T-cell (primary cell): ENCODE measurements around the gene XAGE1A. TPM values are rescaled to one million over a fixed set of nuclear protein-coding genes. Genes with fewer than 3 reads are reported as not detected.
"Not testable (repeated sequence)": the region's sequence is repeated elsewhere in the genome, so short reads cannot be mapped to it uniquely, and the experiment has no call there.

Experiments used
- ATAC-seq, 4 experiments: fragments of 200-7000 bp in 3 of 4; fragments of 150-1000 bp in 1 of 4; cut with Tn5 transposase; replicated peaks in 1 of 4; 1 replicate in 3 of 4; 2 replicates in 1 of 4; pipeline ENCODE4 v1.10.0; 2021; ENCODE audit warnings: moderate library complexity in 3 of 4, mild to moderate bottlenecking in 2 of 4, moderate number of reproducible peaks in 1 of 4
- CTCF ChIA-PET, 2 donors: fragments of 300-600 bp; sonication (Branson Sonifier 250); formaldehyde crosslinking; loops; one replicate each; lab custom pipeline; 2022; ENCODE audit warnings: antibody characterized with exemption in 2 of 2; lab: Charles Lee
- POLR2A ChIA-PET, 2 donors: fragments of 300-600 bp; sonication (Branson Sonifier 250); formaldehyde crosslinking; loops; one replicate each; lab custom pipeline; 2022; ENCODE audit warnings: antibody characterized with exemption in 2 of 2; lab: Charles Lee
- DNase-seq, 35 experiments: peaks; one replicate each; pipeline versions ENCODE4 v3.0.0 to v3.0.0-alpha.2; 2013 to 2023
- H3K27ac ChIP-seq: one replicate; pipeline ENCODE4 v1.5.1; 2013; ENCODE audit warnings: low read length
- H3K27me3 ChIP-seq, 2 experiments: replicated peaks in 1 of 2; 1 replicate in 1 of 2; 2 replicates in 1 of 2; pipeline versions ENCODE4 v1.6.1 to v1.7.0; 2013; ENCODE audit warnings: low read length in 1 of 2, mixed read lengths in 1 of 2; ENCODE audit not compliant: control insufficient read depth in 2 of 2, insufficient read depth in 2 of 2; ENCODE audit errors: extremely low read depth in 1 of 2
- H3K36me3 ChIP-seq, 2 donors: 1 replicate in 1 of 2; 2 replicates in 1 of 2; pipeline versions ENCODE4 v1.6.1 to v1.7.0; 2013; ENCODE audit warnings: low read length in 1 of 2; ENCODE audit not compliant: control insufficient read depth in 2 of 2, insufficient read depth in 1 of 2; ENCODE audit errors: extremely low read depth in 1 of 2
- H3K4me1 ChIP-seq, 2 experiments: 1 replicate in 1 of 2; 2 replicates in 1 of 2; pipeline versions ENCODE4 v1.6.1 to v1.7.0; 2013; ENCODE audit warnings: low read length in 2 of 2, mixed read lengths in 1 of 2; ENCODE audit not compliant: insufficient read depth in 2 of 2, control insufficient read depth in 1 of 2; ENCODE audit errors: extremely low read depth in 1 of 2
- H3K4me3 ChIP-seq, 2 donors: 1 replicate in 1 of 2; 2 replicates in 1 of 2; pipeline versions ENCODE4 v1.5.1 to v1.7.0; 2013; ENCODE audit warnings: mild to moderate bottlenecking in 2 of 2, low read length in 1 of 2, moderate library complexity in 1 of 2; ENCODE audit not compliant: control insufficient read depth in 1 of 2; ENCODE audit errors: extremely low read depth in 1 of 2
- H3K9me3 ChIP-seq: 2 replicates; pipeline ENCODE4 v1.7.0; 2013
- H3K27ac Mint-ChIP-seq, 2 donors: one replicate each; pipeline ENCODE4 v1.8.0; 2020 to 2021; ENCODE audit warnings: mild to moderate bottlenecking in 2 of 2, mixed read lengths in 2 of 2
- H3K27me3 Mint-ChIP-seq, 2 donors: one replicate each; pipeline ENCODE4 v1.8.0; 2021 to 2022; ENCODE audit warnings: mixed read lengths in 2 of 2
- H3K36me3 Mint-ChIP-seq: one replicate; pipeline ENCODE4 v1.8.0; 2021; ENCODE audit warnings: mixed read lengths
- H3K4me1 Mint-ChIP-seq, 3 donors: one replicate each; pipeline ENCODE4 v1.8.0; 2020 to 2022; ENCODE audit warnings: mixed read lengths in 3 of 3, mild to moderate bottlenecking in 1 of 3
- H3K4me3 Mint-ChIP-seq, 3 donors: one replicate each; pipeline ENCODE4 v1.8.0; 2020 to 2022; ENCODE audit warnings: mild to moderate bottlenecking in 3 of 3, mixed read lengths in 3 of 3, moderate library complexity in 3 of 3
- H3K9me3 Mint-ChIP-seq, 3 donors: one replicate each; pipeline ENCODE4 v1.8.0; 2020 to 2022; ENCODE audit warnings: mixed read lengths in 3 of 3
- WGBS: methylation state at CpG from one replicate; pipeline ENCODE4 v1.1.5; 2013; ENCODE audit warnings: missing lambda C conversion rate; ENCODE audit not compliant: insufficient coverage; 5-methylcytosine and 5-hydroxymethylcytosine counted together
- total RNA-seq, 35 experiments: library from RNA in 6 of 35; stranded (reverse) in 6 of 35; fragments of 120-200 nt in 1 of 35; gene quantifications; one replicate each; pipeline versions ENCODE4 v1.2.1 to v1.2.4 and lab custom pipeline; 2013 to 2026

XAGE1A gene
- total RNA-seq, 5 donors from 2014 or later (not counting 1 experiment from before 2014, with no cell fraction given), result not detected

GRCh38 chrX:52542311-52542710 lies 46.7 kb downstream of the XAGE1A start:
- Histone ChIP-seq H3K4me3 (no peak overlapping the region), H3K36me3 (no peaks in the 10 kb centered on the region), H3K4me1 (no peaks in the 10 kb centered on the region), H3K27ac (no peak overlapping the region), H3K9me3 (no peaks in the 10 kb centered on the region), H3K27me3 (no peaks in the 10 kb centered on the region)
- WGBS, result no CpG with 5 or more reads among the region's 6 CpGs
- ATAC-seq (no peak), DNase-seq (no peak)
- Mint-ChIP-seq H3K9me3 (no peaks in the 10 kb centered on the region), H3K36me3 (no peaks in the 10 kb centered on the region), H3K27me3 (peaks cover 0 to 41% of the 10 kb centered on the region in 2 donors), H3K4me1 (peaks cover 0 to 9% (median 0%) of the 10 kb centered on the region in 3 donors), H3K4me3 (no peak overlapping the region), H3K27ac (no peak overlapping the region)
- CTCF ChIA-PET, result no interaction called here
- POLR2A ChIA-PET, result no interaction called here

GRCh38 chrX:52544147-52544840 lies 48.7 kb downstream of the XAGE1A start:
- Histone ChIP-seq H3K36me3 (no peaks in the 10 kb centered on the region), H3K27me3 (no peaks in the 10 kb centered on the region), H3K27ac (no peak overlapping the region), H3K4me1 (no peaks in the 10 kb centered on the region), H3K9me3 (no peaks in the 10 kb centered on the region), H3K4me3 (no peak overlapping the region)
- ChIA-PET POLR2A (no interaction called here), CTCF (no interaction called here)
- Mint-ChIP-seq H3K27ac (no peak overlapping the region), H3K27me3 (peaks cover 0 to 46% of the 10 kb centered on the region in 2 donors), H3K4me1 (peaks cover 0 to 9% (median 0%) of the 10 kb centered on the region in 3 donors), H3K36me3 (no peaks in the 10 kb centered on the region), H3K9me3 (no peaks in the 10 kb centered on the region), H3K4me3 (no peak overlapping the region)
- ATAC-seq (no peak), DNase-seq (no peak)
- 86% methylated on average over 15 of the region's 21 CpGs for WGBS

- no CpG with 5 or more reads among the region's 3 CpGs for WGBS
- H3K4me1 ChIP-seq, H3K36me3 ChIP-seq, H3K4me1 Mint-ChIP-seq, H3K9me3 ChIP-seq, H3K4me3 ChIP-seq, DNase-seq, ATAC-seq, H3K27ac Mint-ChIP-seq, H3K27ac ChIP-seq, H3K36me3 Mint-ChIP-seq, H3K9me3 Mint-ChIP-seq, POLR2A ChIA-PET, CTCF ChIA-PET, H3K27me3 ChIP-seq, H3K4me3 Mint-ChIP-seq: not testable (repeated sequence)
- peaks cover 0 to 41% of the 10 kb centered on the region in 2 donors for H3K27me3 Mint-ChIP-seq
These were observed 53.2 kb downstream of the XAGE1A start for GRCh38 chrX:52548769-52549168.

Other genes starting within 250 kb of the XAGE1A start
- gene XAGE2, start 126.8 kb upstream of the XAGE1A start, total RNA-seq, result not detected
- gene XAGE1B, start 21.3 kb downstream of the XAGE1A start, total RNA-seq, result not detected
- gene SSX7, start 159.1 kb downstream of the XAGE1A start, total RNA-seq, result not detected
- not detected for gene SSX2, start 211.4 kb downstream of the XAGE1A start, total RNA-seq